PFSK-1 (cell line): Measurements from ENCODE around the gene WFDC6.

ENCODE experiments used
- FOXP2 ChIP-seq: optimal IDR thresholded peaks from 2 replicates; pipeline ENCODE3; 2011; ENCODE audit warnings: borderline replicate concordance, control low read depth, inconsistent platforms; ENCODE audit not compliant: insufficient read depth; ENCODE audit errors: extremely low read length, extremely low read depth
- POLR2AphosphoS5 ChIP-seq: IDR thresholded peaks from 2 replicates; pipeline ENCODE4 v1.6.1; 2012; ENCODE audit warnings: low read depth, mild to moderate bottlenecking, control low read depth, low read length, moderate library complexity
- SIN3A ChIP-seq: IDR thresholded peaks from 2 replicates; pipeline ENCODE4 v1.6.1; 2012; ENCODE audit warnings: mild to moderate bottlenecking, low read length, moderate library complexity, borderline replicate concordance; ENCODE audit not compliant: insufficient read depth
- TAF1 ChIP-seq: IDR thresholded peaks from 2 replicates; pipeline ENCODE4 v1.6.1; 2012; ENCODE audit warnings: low read length, control low read depth, borderline replicate concordance; ENCODE audit not compliant: insufficient read depth
- TF ChIP-seq, protein P1 (sequence below), 2 experiments: IDR thresholded peaks; 2 replicates each; pipeline versions ENCODE4 v1.6.1 to v1.8.0; 2011 to 2012; ENCODE audit warnings: low read depth in 2 of 2, low read length in 2 of 2, control low read depth in 1 of 2, inconsistent platforms in 1 of 2, mild to moderate bottlenecking in 1 of 2, moderate library complexity in 1 of 2; ENCODE audit not compliant: insufficient read depth in 1 of 2

The WFDC6 gene

DNA sequence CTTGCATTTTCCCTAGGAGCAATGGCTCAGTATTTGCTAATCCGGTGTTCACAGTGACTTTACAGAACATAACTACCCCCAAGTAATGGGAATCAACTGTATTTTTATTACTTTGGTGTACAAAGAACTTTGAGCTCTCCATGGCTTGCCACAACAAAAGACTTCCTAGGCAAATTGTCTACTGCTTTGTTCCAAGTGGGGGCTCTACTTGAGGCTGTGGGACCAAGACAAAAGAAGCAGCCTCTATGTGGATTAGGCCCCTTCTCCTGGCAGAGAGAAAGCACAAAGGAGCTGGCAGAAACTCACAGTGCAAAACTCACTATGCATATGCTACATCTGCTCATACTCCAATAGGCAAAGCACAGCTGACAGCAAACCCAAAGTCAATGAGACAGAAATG is 38.9 kb upstream of the WFDC6 start:
- TF ChIP-seq TAF1 (no peak), FOXP2 (no peak), POLR2AphosphoS5 (no peak), SIN3A (no peak)
- TF ChIP-seq, protein P1, sequence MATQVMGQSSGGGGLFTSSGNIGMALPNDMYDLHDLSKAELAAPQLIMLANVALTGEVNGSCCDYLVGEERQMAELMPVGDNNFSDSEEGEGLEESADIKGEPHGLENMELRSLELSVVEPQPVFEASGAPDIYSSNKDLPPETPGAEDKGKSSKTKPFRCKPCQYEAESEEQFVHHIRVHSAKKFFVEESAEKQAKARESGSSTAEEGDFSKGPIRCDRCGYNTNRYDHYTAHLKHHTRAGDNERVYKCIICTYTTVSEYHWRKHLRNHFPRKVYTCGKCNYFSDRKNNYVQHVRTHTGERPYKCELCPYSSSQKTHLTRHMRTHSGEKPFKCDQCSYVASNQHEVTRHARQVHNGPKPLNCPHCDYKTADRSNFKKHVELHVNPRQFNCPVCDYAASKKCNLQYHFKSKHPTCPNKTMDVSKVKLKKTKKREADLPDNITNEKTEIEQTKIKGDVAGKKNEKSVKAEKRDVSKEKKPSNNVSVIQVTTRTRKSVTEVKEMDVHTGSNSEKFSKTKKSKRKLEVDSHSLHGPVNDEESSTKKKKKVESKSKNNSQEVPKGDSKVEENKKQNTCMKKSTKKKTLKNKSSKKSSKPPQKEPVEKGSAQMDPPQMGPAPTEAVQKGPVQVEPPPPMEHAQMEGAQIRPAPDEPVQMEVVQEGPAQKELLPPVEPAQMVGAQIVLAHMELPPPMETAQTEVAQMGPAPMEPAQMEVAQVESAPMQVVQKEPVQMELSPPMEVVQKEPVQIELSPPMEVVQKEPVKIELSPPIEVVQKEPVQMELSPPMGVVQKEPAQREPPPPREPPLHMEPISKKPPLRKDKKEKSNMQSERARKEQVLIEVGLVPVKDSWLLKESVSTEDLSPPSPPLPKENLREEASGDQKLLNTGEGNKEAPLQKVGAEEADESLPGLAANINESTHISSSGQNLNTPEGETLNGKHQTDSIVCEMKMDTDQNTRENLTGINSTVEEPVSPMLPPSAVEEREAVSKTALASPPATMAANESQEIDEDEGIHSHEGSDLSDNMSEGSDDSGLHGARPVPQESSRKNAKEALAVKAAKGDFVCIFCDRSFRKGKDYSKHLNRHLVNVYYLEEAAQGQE (IDR thresholded peaks at IDR 0.05; ENCODE audit: insufficient read depth in 1 of 2, low read depth in 2 of 2, low read length in 2 of 2): no peak

GRCh38 chr20:45576995-45577394 is 37.7 kb upstream of the WFDC6 start:
- no peak for TF ChIP-seq TAF1
- TF ChIP-seq POLR2AphosphoS5: no peak
- no peak for TF ChIP-seq SIN3A
- TF ChIP-seq FOXP2: no peak

- TF ChIP-seq POLR2AphosphoS5 (no peak), FOXP2 (no peak), SIN3A (no peak), TAF1 (no peak)
- TF ChIP-seq, protein P1 (IDR thresholded peaks at IDR 0.05; ENCODE audit: insufficient read depth in 1 of 2, low read depth in 2 of 2, low read length in 2 of 2): no peak
Measured at GRCh38 chr20:45575931-45576330, 36.6 kb upstream of the WFDC6 start.

DNA sequence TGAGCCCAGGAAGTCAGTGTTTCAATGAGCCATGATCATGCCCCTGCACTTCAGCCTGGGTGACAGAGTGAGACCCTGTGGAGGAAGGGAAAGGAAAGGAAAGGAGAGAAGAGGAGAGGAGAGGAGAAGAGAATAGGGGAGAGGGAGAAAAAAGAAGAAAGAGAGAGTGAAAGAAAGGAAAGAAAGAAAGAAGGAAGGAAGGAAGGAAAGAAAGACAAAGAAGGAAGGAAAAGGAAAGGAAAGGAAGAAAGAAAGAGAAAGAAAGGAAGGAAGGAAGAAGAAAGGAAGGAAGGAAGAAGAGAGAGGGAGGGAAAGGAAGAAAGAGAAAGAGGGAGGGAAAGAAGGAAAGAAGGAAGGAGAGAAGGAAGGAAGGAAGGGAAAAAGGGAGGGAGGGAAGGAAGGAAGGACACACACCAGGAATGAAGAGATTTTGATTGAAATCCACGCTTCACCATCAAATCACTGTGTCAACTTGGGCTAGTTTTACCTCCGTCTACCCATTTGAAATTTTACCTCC is 25.5 kb upstream of the WFDC6 start:
- TF ChIP-seq FOXP2 (no peak), POLR2AphosphoS5 (no peak), SIN3A (no peak)
- TF ChIP-seq, protein P1 (IDR thresholded peaks at IDR 0.05; ENCODE audit: insufficient read depth in 1 of 2, low read depth in 2 of 2, low read length in 2 of 2): no peak

GRCh38 chr20:45555198-45555597 is 15.9 kb upstream of the WFDC6 start:
- TF ChIP-seq, protein P1 (IDR thresholded peaks at IDR 0.05; ENCODE audit: insufficient read depth in 1 of 2, low read depth in 2 of 2, low read length in 2 of 2): no peak
- no peak for TF ChIP-seq TAF1
- TF ChIP-seq POLR2AphosphoS5: no peak
- TF ChIP-seq SIN3A: no peak
- TF ChIP-seq FOXP2: no peak
